Upper lobe of left lung (tissue), 6 donors: ENCODE results near the gene KCNT1. TPM values are rescaled to one million over a fixed set of nuclear protein-coding genes. Genes with fewer than 3 reads are reported as not detected.

Experiments
- ATAC-seq, 2 donors: fragments of 200-7000 bp; cut with Tn5 transposase; one replicate each; pipeline ENCODE4 v1.9.1; 2022; ENCODE audit warnings: mild to moderate bottlenecking in 2 of 2, moderate library complexity in 2 of 2; ENCODE audit not compliant: low FRiP score in 2 of 2
- DNase-seq, 2 donors: peaks; one replicate each; pipeline ENCODE4 v3.0.0-alpha.2; 2019 to 2020
- H3K27ac ChIP-seq, 4 donors: fragments of 200-600 bp; sonication (generic); one replicate each; pipeline ENCODE4 v1.5.1; 2016 to 2019
- H3K27me3 ChIP-seq, 4 donors: fragments of 200-600 bp; sonication (generic); one replicate each; pipeline ENCODE4 v1.5.1; 2017 to 2019
- H3K36me3 ChIP-seq, 4 donors: fragments of 200-600 bp; sonication (generic); one replicate each; pipeline ENCODE4 v1.5.1; 2016 to 2019
- H3K4me1 ChIP-seq, 4 donors: fragments of 200-600 bp; sonication (generic); one replicate each; pipeline ENCODE4 v1.5.1; 2018 to 2019
- H3K4me3 ChIP-seq, 4 donors: fragments of 200-600 bp; sonication (generic); one replicate each; pipeline ENCODE4 v1.5.1; 2017 to 2019; ENCODE audit warnings: mild to moderate bottlenecking in 2 of 4, moderate library complexity in 1 of 4
- H3K9me3 ChIP-seq, 4 donors: fragments of 200-600 bp; sonication (generic); one replicate each; pipeline ENCODE4 v1.5.1; 2018 to 2019
- EP300 ChIP-seq, 4 donors: sonication (generic); formaldehyde crosslinking; IDR thresholded peaks; one replicate each; pipeline ENCODE4 v1.5.1; 2017; ENCODE audit warnings: antibody characterized with exemption in 4 of 4, control low read depth in 2 of 4
- POLR2A ChIP-seq, 4 donors: fragments of 450-650 bp; IDR thresholded peaks; one replicate each; pipeline ENCODE4 v1.5.1; 2016 to 2017; ENCODE audit warnings: antibody characterized with exemption in 4 of 4, mild to moderate bottlenecking in 2 of 4
- POLR2AphosphoS5 ChIP-seq, 2 donors: sonication (generic); formaldehyde crosslinking; IDR thresholded peaks; one replicate each; pipeline ENCODE4 v1.5.1; 2017; ENCODE audit warnings: antibody characterized with exemption in 2 of 2
- WGBS, 2 donors: methylation state at CpG; one replicate each; pipeline ENCODE4 v1.1.5; 2017 to 2018; 5-methylcytosine and 5-hydroxymethylcytosine counted together
- total RNA-seq, 6 donors: library from RNA; depleted of rRNA in 4 of 6; stranded (reverse); fragments of >200 nt in 4 of 6; gene quantifications; one replicate each; pipeline versions ENCODE4 v1.1.0 to v1.2.1, GENCODE V29; 2016 to 2021
- TF ChIP-seq, protein P1 (sequence below), 6 experiments: fragments of 450-650 bp in 4 of 6; fragments of 200-600 bp in 2 of 6; sonication (generic) in 2 of 6; IDR thresholded peaks; one replicate each; pipeline ENCODE4 v1.5.1; 2016 to 2019; ENCODE audit warnings: antibody characterized with exemption in 6 of 6
- donor health status: DM: no; HTN: no; CAD: no; lungs with moderate emphysema.
- donor health status: DM: no; HTN: yes; CAD: no; lungs with severe emphysema.

KCNT1 gene
- total RNA-seq, 6 donors from 2014 or later: 0.11 to 1.0 (median 0.31) TPM; not detected in 2

DNA sequence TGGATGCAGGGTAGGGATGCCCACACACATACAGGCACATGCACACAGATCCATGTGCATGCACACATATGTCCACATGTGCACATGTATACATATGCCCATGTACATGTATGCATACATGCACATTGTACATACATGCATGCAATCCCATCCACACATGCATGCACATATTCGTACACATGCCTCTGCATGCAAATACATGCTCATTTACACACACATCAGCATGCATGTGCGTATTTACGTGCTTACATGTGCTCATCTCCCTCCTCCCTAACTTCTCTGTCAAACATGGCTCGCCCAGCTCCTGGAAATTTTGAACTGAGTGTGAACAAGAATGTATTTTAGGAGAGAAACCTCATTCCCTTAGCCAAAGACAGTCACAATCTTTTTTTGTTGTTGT, 6.2 kb downstream of the KCNT1 start:
- DNase-seq: no peak
- no peaks in the 10 kb centered on the region for H3K36me3 ChIP-seq
- no peak for ATAC-seq
- TF ChIP-seq POLR2A (IDR thresholded peaks at IDR 0.05): no peak
- TF ChIP-seq, protein P1, sequence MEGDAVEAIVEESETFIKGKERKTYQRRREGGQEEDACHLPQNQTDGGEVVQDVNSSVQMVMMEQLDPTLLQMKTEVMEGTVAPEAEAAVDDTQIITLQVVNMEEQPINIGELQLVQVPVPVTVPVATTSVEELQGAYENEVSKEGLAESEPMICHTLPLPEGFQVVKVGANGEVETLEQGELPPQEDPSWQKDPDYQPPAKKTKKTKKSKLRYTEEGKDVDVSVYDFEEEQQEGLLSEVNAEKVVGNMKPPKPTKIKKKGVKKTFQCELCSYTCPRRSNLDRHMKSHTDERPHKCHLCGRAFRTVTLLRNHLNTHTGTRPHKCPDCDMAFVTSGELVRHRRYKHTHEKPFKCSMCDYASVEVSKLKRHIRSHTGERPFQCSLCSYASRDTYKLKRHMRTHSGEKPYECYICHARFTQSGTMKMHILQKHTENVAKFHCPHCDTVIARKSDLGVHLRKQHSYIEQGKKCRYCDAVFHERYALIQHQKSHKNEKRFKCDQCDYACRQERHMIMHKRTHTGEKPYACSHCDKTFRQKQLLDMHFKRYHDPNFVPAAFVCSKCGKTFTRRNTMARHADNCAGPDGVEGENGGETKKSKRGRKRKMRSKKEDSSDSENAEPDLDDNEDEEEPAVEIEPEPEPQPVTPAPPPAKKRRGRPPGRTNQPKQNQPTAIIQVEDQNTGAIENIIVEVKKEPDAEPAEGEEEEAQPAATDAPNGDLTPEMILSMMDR (IDR thresholded peaks at IDR 0.05): no peak
- TF ChIP-seq POLR2AphosphoS5 (IDR thresholded peaks at IDR 0.05): no peak
- TF ChIP-seq EP300 (IDR thresholded peaks at IDR 0.05): no peak
- no peak overlapping the region for H3K27ac ChIP-seq
- no peaks in the 10 kb centered on the region for H3K4me1 ChIP-seq
- no peak overlapping the region for H3K4me3 ChIP-seq
- no peaks in the 10 kb centered on the region for H3K9me3 ChIP-seq
- 84 to 85% methylated on average over 4 of the region's 4 CpGs for WGBS, 2 donors
- peaks cover 0 to 12% (median 3%) of the 10 kb centered on the region in 4 donors for H3K27me3 ChIP-seq

DNA sequence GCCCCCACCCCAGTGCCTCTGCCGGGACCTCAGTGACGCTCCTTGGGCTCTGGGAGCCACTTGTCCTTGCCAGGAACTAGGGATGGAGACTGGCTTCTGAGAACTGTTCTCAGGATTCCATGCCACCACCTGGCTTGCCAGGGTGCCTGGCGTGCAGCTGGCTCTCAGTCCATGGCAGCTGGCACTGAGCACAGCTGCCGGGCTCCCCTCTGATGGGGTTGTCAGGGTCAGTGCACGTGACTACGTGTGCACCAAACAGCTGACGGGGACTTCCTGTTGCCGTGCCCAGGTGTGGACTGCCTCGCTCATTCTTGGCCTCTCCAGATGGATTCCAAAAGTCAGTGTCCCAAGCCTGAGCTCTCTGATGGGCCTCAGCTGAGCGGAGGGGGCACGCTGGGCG, 9.4 kb downstream of the KCNT1 start:
- Histone ChIP-seq H3K27me3 (peaks cover 0 to 17% (median 6%) of the 10 kb centered on the region in 4 donors), H3K4me3 (no peak overlapping the region), H3K27ac (no peak overlapping the region), H3K4me1 (peaks cover 0 to 5% (median 0%) of the 10 kb centered on the region in 4 donors), H3K36me3 (no peaks in the 10 kb centered on the region), H3K9me3 (no peaks in the 10 kb centered on the region)
- DNase-seq (peak in 1 of 2 donors; percentile 53), ATAC-seq (no peak)
- TF ChIP-seq EP300 (IDR thresholded peaks at IDR 0.05) (no peak), POLR2AphosphoS5 (IDR thresholded peaks at IDR 0.05) (no peak), POLR2A (IDR thresholded peaks at IDR 0.05) (no peak)
- TF ChIP-seq, protein P1 (IDR thresholded peaks at IDR 0.05): no peak
- WGBS, 2 donors: 89 to 100% methylated on average over 3 to 8 of the region's 12 CpGs

- WGBS, 2 donors: 74 to 89% methylated on average over 8 to 9 of the region's 10 CpGs
- peak in 1 of 2 donors; percentile 65 for DNase-seq
- peaks cover 0 to 17% (median 6%) of the 10 kb centered on the region in 4 donors for H3K27me3 ChIP-seq
Observed at GRCh38 chr9:135711881-135712280, 9.9 kb downstream of the KCNT1 start.

GRCh38 chr9:135712613-135713295, 10.8 kb downstream of the KCNT1 start:
- TF ChIP-seq, protein P1 (IDR thresholded peaks at IDR 0.05): no peak
- TF ChIP-seq POLR2A (IDR thresholded peaks at IDR 0.05) (no peak), POLR2AphosphoS5 (IDR thresholded peaks at IDR 0.05) (no peak), EP300 (IDR thresholded peaks at IDR 0.05) (no peak)
- no peaks in the 10 kb centered on the region for H3K36me3 ChIP-seq
- peaks cover 0 to 17% (median 6%) of the 10 kb centered on the region in 4 donors for H3K27me3 ChIP-seq
- peaks cover 0 to 5% (median 0%) of the 10 kb centered on the region in 4 donors for H3K4me1 ChIP-seq
- no peaks in the 10 kb centered on the region for H3K9me3 ChIP-seq
- DNase-seq (no peak), ATAC-seq (no peak)
- no peak overlapping the region for H3K4me3 ChIP-seq
- WGBS, 2 donors: 47 to 51% methylated on average over 11 to 16 of the region's 16 CpGs
- no peak overlapping the region for H3K27ac ChIP-seq

More at GRCh38 chr9:135711881-135712280, 9.9 kb downstream of the KCNT1 start:
- Histone ChIP-seq H3K9me3 (no peaks in the 10 kb centered on the region), H3K4me3 (no peak overlapping the region), H3K4me1 (peaks cover 0 to 5% (median 0%) of the 10 kb centered on the region in 4 donors), H3K27ac (no peak overlapping the region), H3K36me3 (no peaks in the 10 kb centered on the region)
- TF ChIP-seq POLR2AphosphoS5 (IDR thresholded peaks at IDR 0.05) (no peak), POLR2A (IDR thresholded peaks at IDR 0.05) (no peak)
- no peak for ATAC-seq

DNA sequence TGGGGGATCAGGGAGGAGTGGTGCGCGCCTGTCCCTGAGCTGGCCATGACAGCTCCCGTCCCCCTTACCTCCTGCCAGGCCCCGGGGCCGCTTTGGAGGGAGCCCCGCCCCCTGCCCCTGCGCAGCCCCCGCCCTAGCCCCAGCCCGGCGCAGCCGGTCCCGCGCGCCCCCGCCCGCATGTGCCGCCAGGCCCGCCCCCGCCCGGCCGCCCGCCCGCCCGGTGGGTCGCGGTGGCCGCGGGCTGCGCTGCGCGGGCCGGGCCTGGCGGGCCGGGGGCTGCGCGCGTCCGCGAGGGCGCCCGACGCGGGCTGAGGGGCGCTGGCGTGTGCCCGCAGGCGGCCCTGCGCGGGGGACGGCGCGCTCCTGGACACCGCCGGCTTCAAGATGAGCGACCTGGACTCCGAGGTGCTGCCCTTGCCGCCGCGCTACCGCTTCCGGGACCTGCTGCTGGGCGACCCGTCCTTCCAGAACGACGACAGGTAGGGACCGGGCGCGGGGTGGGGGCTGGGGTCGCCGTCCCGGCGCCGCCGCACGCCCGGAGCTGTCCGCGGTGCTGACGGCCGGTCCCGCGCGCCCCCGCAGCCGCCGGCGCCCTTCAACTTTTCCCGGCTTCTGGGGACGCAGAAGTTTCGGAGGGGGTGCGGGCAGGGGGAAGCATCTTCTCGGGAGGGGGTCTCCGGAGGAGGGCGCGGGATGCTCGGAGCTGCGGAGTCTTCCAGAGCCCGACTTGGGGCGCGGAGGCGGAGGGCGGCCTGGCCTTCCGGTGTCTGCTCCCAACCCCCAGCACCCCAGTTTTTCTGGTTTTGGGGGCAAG, 12.5 kb downstream of the KCNT1 start:
- no peak for TF ChIP-seq EP300 (IDR thresholded peaks at IDR 0.05)
- TF ChIP-seq POLR2A (IDR thresholded peaks at IDR 0.05): no peak
- TF ChIP-seq, protein P1 (IDR thresholded peaks at IDR 0.05): no peak
- no peak overlapping the region for H3K4me3 ChIP-seq
- WGBS, 2 donors: 0 to 5% methylated on average over 4 to 48 of the region's 103 CpGs
- H3K36me3 ChIP-seq: no peaks in the 10 kb centered on the region
- no peak for ATAC-seq
- H3K9me3 ChIP-seq: no peaks in the 10 kb centered on the region
- peak in 1 of 2 donors; percentile 84 for DNase-seq
- no peak overlapping the region for H3K27ac ChIP-seq
- peaks cover 0 to 17% (median 6%) of the 10 kb centered on the region in 4 donors for H3K27me3 ChIP-seq
- peaks cover 0 to 5% (median 0%) of the 10 kb centered on the region in 4 donors for H3K4me1 ChIP-seq
